KOPT-K1 (cell line): Measurements from ENCODE around the gene CRB2.

Source experiments
- H3K27ac ChIP-seq: fragments of 200-600 bp; sonication (generic); 2 replicates; pipeline ENCODE4 v1.5.1; 2016; ENCODE audit warnings: antibody characterized with exemption, mild to moderate bottlenecking, low read depth, low read length; ENCODE audit not compliant: poor library complexity, severe bottlenecking
- H3K36me3 ChIP-seq: fragments of 200-600 bp; sonication (generic); 2 replicates; pipeline ENCODE4 v1.5.1; 2017; ENCODE audit warnings: antibody characterized with exemption, mild to moderate bottlenecking, low read length, moderate library complexity; ENCODE audit not compliant: insufficient read depth
- H3K9me3 ChIP-seq: fragments of 200-600 bp; sonication (generic); 2 replicates; pipeline ENCODE4 v1.5.1; 2017; ENCODE audit warnings: antibody characterized with exemption, low read length, mild to moderate bottlenecking; ENCODE audit not compliant: insufficient read depth, poor library complexity, severe bottlenecking

CRB2 gene

DNA sequence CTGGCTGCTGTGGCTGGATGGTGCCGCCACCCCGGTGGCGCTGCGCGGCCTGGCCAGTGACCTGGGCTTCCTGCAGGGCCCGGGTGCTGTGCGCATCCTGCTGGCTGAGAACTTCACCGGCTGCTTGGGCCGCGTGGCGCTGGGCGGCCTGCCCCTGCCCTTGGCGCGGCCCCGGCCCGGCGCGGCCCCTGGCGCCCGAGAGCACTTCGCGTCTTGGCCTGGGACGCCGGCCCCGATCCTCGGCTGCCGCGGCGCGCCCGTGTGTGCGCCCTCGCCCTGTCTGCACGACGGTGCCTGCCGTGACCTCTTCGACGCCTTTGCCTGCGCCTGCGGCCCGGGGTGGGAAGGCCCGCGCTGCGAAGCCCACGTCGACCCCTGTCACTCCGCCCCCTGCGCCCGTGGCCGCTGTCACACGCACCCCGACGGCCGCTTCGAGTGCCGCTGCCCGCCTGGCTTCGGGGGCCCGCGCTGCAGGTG is 17.5 kb downstream of the CRB2 start:
- Histone ChIP-seq H3K36me3 (no peaks in the 10 kb centered on the region), H3K9me3 (no peaks in the 10 kb centered on the region), H3K27ac (no peak overlapping the region)

DNA sequence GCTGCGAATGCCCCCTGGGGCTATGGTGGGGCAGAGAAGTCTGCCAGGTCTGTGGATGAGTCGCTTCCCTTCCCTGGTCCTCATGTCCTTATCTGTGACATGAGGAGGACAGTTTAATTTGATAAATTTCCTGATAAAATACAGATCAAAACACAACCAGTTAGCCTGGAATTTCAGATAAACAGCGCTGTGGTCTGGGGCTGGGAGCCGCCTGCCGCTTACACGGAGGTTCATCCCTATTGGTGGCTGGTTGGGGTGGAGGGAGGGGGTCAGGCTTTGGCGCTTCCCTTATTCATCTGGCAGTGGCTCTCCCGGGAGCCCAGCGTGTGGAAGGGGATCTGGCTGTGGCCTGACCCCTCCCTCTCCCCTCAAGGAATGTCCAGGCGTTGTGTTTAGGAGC is 17.9 kb downstream of the CRB2 start:
- no peak overlapping the region for H3K27ac ChIP-seq
- H3K9me3 ChIP-seq: no peaks in the 10 kb centered on the region
- H3K36me3 ChIP-seq: no peaks in the 10 kb centered on the region

DNA sequence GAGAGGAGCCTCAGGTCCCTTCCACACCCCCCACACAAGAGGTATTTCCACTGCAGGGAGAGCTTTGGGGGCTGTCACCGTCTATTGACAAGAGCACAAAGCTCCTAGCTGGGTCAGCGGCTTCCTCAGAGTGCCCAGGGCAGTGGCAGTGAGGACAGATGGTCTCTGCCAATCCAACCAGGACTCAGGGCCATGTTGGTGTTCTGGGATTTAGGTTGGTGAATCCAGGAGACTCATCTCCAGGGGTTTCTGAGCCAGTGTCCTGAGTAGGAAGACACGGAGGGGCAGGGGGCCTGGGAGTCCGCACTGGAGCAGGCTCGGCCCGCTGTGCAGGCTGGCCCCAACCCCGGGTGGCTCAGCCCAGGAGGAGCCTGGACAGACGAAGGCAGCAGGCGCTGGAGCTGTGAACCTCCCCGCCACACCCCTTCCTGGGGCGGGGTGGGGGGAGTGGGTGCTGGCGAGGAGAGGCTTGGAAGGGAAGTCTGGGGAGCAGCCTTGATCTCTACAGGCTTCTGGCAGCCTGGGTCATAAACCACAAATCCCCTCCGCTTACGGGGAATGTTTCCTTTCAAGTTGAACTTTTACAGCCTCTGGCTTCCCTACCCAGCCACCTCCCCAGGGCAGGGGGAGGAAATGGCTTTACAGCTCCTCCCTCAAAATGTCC is 19.6 kb downstream of the CRB2 start:
- H3K9me3 ChIP-seq: no peaks in the 10 kb centered on the region
- H3K27ac ChIP-seq: no peak overlapping the region
- no peaks in the 10 kb centered on the region for H3K36me3 ChIP-seq

DNA sequence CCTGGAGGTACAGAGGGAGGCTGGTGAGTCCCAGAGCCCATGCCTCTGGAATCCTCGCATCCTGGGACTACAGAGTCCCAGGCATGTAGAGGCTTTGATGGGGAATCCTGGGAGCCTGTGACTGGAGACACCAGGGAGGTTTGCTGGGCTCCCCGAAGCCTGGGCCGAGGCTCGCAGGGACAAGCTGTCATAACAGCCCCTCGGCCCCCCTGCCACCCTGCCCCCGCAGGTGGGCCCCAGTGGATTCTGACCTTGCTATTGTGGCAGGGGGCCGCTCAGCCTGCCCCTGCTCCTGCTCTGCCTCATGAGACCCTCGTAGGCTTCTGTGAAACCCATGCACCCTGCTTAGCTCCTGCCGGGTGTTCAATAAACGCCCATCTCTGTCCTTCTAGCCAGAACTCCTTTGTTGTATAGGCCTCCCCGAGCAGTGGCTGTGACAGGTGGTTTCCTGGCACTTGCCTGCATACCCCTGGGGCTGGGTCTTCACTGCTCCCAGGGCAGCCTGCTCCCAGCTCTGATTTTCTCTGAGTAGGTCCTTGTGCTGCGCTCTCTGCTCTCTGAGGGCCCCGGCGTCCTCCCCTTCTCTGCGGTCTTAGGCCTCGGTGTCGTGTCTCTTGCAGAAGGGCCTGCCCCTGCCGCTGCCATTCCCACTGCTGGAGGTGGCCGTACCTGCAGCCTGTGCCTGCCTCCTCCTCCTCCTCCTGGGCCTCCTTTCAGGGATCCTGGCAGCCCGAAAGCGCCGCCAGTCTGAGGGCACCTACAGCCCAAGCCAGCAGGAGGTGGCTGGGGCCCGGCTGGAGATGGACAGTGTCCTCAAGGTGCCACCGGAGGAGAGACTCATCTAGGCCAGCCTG is 20.4 kb downstream of the CRB2 start:
- H3K36me3 ChIP-seq: no peaks in the 10 kb centered on the region
- no peak overlapping the region for H3K27ac ChIP-seq
- no peaks in the 10 kb centered on the region for H3K9me3 ChIP-seq

DNA sequence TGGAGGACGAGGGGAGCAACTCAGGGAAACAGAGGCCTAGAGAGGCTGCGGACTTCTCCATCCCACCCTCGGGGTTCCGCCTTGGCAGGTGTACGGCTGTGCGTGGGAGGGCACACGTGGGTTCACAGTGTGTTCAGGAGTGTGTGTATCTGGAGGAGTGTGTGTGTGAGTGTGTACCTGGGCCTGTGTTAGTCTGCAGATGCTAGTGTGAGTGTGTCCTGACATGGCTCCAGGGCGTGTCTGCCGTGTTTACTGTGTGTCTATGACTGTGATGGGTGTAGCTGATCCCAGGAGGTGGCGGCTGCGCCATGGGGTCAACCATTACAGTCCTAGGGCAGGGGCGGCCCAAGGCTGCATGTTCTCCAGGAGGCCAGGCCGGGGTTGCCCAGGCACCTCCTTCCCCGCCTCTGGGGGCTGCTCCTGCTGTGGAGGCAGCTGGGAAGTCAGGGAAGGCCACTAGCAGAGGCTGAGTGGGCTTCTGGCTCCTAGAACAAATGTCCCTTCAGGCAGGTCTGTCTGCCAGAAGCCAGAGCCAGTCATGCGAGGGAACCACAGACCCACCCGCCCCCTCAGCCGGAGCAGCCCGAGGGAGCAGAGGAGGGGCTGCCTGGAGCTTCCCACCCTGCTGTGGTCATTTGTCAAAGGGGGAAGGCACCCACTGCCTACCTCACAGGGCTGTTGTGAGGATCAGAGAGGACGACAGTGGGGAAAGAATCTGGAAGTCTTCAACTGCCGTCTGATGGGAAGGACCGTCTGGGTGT is 21.4 kb downstream of the CRB2 start:
- H3K36me3 ChIP-seq: no peaks in the 10 kb centered on the region
- no peak overlapping the region for H3K27ac ChIP-seq
- H3K9me3 ChIP-seq: no peaks in the 10 kb centered on the region

DNA sequence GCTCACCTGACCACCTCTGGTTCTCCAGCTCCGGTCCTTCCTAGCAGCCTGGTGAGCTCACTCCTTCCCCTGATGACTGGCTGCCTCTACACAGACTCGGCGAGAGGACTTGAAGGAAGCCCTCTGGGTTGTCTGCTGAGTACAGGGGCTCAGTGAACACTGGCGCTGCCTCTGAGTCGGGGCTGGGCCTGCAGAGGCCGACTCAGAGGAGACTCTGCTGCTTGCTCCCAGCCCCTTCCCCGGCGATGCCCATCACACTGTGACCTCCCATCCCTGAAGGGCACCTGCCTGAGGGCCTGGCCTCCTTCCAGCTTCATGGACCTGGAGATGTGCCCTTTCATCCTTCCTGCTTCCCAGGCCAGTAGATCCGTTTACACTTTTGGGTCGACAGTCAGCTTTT is 22.0 kb downstream of the CRB2 start:
- Histone ChIP-seq H3K27ac (no peak overlapping the region), H3K36me3 (no peaks in the 10 kb centered on the region), H3K9me3 (no peaks in the 10 kb centered on the region)

DNA sequence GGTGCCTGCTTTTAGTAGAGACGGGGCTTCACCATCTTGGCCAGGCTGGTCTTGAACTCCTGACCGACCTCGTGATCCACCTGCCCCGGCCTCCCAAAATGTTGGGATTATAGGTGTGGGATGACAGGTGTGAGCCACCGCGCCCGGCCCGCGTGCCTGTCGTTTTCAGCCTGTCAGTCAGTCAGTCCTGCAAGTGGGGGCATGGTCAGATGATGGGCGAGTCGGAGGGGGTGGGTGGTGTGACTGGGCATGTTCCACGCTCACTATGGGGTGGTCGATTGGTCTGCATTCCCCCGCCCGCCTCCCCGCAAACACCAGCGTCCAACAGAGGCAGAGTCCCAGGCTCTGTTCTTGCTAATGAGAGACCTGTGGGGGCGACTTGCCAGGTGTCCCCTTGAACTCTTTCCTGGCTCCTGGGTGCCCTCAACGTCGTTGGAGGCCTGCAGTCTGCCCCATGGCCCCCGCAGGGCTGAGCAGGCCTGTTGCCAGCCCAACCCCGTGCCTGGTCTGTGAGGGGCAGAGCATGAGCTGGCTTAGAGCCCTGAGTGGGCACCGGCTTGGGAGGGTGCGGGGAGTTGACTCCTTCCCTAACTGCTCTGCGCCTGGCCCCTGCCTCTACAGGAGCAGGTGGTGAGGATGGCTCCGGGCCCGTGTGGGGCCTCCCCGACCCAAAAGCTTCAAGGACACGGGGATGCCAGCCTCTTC is 23.1 kb downstream of the CRB2 start:
- no peaks in the 10 kb centered on the region for H3K9me3 ChIP-seq
- no peak overlapping the region for H3K27ac ChIP-seq
- H3K36me3 ChIP-seq: no peaks in the 10 kb centered on the region

DNA sequence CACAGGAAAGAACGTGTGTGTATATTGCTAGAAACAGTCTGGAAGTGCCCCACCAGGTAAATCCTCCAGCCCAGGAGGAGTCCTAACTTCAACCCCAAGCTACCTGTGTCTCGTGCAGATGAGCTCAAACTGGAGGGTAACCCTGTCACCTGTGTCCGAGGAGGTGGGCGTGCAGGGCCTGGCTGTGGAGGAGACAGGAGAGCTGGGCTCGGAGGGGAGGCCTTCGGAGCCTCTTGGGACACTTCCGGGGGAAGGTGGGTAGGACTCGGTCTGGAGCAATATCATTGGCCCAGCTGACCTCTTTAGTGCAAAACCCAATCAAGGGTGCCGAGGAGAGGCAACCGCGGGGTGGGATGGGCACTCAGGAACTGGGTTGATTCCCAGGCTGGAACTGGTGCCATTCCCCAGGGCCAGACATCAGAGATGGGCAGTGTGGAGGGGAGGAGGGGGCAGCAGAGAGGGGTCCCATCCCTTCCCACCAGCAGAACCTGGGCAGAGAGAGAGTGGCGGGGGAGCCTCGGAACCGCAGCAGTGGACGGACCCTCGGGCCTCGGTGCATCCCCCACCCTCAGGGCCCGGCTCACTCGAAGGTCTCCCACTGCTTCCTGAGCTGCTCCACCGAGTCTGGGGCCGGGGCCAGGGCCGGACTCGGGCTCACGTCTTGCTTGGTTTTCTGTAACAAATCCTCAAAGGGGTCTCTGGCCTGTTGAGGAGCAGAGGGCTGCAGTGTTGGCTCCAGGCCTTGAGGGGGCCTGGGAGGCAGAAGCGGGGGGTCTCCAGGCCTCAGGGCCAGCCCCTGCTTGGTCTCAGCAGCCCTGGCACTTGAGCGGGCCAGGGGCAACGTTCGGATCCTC is 25.1 kb downstream of the CRB2 start:
- H3K36me3 ChIP-seq: no peaks in the 10 kb centered on the region
- H3K9me3 ChIP-seq: no peaks in the 10 kb centered on the region
- H3K27ac ChIP-seq: no peak overlapping the region

DNA sequence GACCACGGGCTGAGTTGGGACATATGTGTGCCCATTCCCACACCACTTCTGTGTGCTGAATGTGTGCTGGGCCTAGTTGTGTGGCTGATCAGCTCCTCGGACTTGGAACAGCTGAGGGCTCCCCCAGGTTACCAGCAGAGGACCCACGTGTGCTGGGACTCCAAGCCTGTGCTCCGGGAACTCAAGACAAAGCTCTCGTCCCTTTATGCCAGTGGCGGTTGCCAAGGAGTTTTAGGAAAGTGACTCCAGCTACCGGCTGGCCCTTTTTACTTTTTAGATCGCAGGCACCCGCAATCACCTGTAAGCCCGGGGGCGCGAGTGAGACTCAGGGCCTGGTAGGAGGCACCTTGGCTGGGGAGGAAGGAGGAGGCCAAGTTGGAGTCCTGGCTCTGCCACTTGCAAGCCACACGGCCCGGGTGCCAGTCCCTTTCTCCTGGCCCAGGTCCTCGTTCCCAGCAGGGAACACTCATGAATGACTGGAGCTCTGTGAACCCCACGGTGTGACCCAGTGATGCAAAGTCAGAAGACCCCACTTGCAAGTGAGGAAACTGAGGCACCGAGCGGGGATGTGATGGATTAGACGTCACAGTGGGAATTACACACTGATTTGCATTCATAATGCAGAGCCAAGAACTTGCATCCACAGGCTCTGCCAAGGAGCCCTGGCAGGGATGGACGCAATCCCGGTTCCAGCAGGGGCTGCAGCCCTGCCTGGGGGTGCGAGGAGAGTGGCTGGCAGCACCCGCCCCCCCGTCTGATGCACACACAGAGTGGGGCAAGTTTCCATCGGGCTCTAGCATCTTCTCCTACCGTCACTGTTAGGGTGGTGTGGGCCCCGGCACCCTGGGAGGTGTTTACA is 26.9 kb downstream of the CRB2 start:
- no peak overlapping the region for H3K27ac ChIP-seq
- no peaks in the 10 kb centered on the region for H3K9me3 ChIP-seq
- no peaks in the 10 kb centered on the region for H3K36me3 ChIP-seq

DNA sequence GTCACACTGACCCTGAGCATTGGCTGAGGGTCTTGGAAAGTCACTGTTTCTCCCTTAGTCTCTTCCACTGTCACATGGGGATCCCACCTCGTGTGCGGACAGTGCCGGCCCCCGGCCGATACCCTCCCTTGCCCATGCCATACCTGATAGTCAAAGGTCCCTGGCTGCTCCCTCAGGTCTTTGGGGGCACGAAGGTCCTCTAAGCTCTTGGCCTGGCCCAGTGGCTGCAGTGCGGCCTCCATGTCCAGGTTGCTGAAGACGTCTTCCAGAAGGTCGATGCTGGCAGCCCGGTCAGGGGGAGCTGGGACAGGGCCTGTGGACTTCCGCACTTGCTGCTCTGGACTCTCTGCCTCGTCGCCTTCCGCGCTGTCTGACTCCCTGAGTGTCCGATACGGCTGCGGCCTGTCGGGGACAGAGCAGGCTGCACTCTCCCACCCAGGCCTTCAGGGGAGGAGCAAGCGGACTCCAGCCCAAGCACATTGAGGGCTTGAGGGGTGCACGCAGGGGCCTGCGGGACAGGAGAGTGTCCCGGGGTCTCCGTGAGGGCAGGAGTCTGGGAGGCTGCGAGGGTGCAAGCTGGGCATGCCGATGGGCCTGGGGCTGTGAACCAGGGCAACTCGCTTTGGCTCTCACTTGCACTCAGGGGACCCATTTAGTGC is 27.6 kb downstream of the CRB2 start:
- no peaks in the 10 kb centered on the region for H3K36me3 ChIP-seq
- H3K27ac ChIP-seq: no peak overlapping the region
- no peaks in the 10 kb centered on the region for H3K9me3 ChIP-seq

DNA sequence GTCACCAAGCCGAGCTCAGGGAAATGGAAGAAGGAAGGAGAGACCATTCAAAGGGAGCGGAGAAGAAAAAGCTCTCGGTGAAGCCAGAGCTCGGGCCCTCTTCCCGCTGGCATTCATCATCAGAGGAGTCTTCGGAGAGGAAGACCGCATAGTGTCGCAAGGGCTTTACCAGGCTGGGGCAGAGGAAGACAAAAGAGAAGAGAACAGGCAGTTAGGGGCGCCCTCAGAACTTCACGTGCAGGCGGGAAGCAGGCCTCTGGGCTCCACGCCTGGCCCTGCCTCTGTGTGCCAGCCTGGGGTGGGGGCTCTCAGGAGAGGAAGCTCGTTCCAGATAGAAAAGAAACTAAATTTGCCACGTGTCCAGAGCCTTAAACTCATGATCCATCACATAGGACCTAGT is 31.7 kb downstream of the CRB2 start:
- Histone ChIP-seq H3K36me3 (no peaks in the 10 kb centered on the region), H3K9me3 (no peaks in the 10 kb centered on the region), H3K27ac (no peak overlapping the region)

DNA sequence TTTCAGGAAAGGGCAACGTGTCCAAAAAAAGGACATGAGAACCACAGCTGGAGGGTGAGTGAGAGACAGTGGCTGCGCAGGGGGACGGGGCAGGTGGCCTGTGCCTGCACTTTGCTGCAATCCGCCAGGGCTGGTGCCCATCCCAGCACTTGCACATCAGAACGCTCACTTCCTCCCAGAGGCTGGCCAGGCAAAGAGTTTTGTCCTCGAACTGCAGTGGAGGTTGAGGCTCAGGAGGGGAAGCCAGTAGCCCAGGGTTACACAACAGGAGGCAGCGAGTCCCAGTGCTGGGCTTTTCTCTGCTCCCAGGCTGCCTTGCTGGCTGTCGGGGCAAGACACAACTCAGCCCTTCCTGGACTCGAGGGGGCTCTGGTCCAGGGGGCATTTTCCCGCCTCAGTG is 33.1 kb downstream of the CRB2 start:
- Histone ChIP-seq H3K27ac (no peak overlapping the region), H3K36me3 (no peaks in the 10 kb centered on the region), H3K9me3 (no peaks in the 10 kb centered on the region)

DNA sequence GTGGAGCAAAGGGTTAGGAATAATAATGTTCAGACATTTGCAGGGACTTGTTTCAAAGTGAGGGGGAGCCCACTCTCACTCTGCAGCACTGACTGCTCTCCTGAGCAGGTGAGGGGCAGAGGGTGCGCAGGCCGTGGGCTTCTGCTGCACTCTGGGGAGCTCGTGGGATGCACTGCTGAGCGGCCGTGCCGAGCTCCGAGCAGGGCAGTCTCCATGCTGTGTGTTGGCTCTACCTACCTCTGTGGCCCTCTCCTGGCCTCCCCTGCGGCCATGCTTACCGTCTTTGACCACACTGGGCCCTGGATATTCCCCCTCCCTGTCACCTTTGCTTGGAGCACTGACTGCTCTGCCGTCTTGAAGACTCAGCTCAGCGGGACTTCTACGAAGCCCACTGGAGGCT is 33.7 kb downstream of the CRB2 start:
- Histone ChIP-seq H3K36me3 (no peaks in the 10 kb centered on the region), H3K27ac (no peak overlapping the region), H3K9me3 (no peaks in the 10 kb centered on the region)
